GM21717 (cell line): ENCODE results near the gene PTPMT1.
"Not testable (repeated sequence)": the region's sequence is repeated elsewhere in the genome, so short reads cannot be mapped to it uniquely, and the experiment has no call there.

Source experiments
- ATAC-seq: cut with Tn5 transposase; IDR thresholded peaks from one replicate; pipeline ENCODE4 v1.9.1; 2021; ENCODE audit warnings: mild to moderate bottlenecking, moderate library complexity; ENCODE audit not compliant: unreplicated experiment

PTPMT1 gene

DNA sequence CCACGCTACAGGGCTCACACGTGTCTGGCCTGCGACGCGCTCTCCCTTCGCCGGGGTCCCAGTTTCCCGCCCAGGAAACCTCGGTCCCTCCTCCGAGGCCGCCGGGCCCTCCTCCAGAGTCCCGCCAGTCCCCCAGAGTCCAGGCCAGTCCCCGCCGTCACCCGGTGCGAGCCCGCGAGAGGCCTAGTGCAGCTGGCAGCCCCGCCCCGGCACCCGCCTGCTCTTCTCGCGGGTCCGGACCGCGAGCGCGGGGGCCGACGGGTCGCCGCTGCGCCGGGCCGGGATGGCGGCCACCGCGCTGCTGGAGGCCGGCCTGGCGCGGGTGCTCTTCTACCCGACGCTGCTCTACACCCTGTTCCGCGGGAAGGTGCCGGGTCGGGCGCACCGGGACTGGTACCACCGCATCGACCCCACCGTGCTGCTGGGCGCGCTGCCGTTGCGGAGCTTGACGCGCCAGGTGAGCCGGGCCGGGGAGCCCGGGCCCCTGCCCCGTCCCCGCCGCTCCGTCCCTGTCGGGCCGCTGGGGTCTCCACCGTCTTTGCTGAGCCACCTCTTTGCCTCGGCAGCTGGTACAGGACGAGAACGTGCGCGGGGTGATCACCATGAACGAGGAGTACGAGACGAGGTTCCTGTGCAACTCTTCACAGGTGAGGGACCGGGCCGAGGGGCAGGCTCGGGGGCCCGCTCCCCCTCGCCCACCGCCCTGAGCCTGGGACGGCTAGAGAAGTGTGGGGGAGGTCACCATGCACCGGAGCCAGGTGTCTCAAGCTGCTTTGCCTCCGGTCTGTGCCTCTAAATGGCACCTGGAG lies at the start of gene PTPMT1:
TSS of gene PTPMT1 (plus strand) at position 260 of the 809 bp plus-strand sequence. CDS start at position 284, 24 bp downstream.
- peak; percentile 81 for ATAC-seq

DNA sequence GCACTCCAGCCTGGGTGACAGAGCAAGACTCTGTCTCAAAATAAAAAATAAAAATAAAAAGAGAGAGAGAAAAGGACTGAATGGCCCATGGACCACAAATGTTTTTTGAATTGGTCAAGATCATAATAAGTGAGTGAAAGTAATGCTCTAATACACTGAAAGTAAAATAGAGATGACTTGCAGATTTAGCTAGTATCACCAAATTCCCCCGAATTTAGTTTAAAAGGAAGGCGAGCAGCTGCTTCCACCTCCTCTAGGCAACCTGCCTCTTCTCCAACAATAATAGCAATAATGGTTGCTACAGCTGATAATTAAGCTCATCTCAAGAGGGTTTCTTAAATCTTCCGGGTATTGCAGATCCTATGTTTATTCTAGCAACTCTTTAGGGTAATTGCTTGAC lies 49.2 kb upstream of the PTPMT1 start:
- no peak for ATAC-seq

DNA sequence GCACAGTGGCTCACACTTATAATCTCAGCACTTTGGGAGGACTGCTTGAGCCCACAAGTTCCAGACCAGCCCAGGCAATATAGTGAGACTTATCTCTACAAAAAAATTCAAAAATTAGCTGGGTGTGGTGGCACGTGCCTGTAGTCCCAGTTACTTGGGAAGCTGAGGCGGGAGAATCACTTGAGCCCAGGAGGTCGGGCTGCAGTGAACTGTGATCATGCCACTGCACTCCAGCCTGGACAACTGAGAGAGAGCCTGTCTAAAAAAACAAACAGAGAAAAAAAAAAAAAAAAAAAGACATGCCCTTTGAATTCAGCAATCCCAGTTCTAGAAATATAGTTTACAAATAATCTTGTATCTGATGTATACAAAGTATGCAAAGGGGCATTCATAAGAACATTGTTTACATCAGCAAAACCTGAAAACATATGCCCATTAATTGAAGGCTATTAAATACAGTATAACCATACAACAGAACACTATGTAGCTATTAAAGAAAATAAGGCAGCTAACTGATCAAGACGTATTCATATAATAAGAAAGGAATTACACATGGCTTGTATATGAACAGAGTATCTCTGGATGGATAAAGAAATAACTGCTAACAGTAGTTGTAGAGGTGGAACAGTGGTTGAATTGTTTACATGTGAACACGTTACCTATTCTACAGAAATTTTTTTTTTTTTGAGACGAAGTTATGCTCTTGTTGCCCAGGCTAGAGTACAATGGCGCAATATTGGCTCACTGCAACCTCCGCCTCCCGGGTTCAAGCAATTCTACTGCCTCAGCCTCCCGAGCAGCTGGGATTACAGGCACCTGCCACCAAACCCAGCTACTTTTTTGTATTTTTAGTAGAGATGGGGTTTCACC lies 48.2 kb upstream of the PTPMT1 start:
- no peak for ATAC-seq

DNA sequence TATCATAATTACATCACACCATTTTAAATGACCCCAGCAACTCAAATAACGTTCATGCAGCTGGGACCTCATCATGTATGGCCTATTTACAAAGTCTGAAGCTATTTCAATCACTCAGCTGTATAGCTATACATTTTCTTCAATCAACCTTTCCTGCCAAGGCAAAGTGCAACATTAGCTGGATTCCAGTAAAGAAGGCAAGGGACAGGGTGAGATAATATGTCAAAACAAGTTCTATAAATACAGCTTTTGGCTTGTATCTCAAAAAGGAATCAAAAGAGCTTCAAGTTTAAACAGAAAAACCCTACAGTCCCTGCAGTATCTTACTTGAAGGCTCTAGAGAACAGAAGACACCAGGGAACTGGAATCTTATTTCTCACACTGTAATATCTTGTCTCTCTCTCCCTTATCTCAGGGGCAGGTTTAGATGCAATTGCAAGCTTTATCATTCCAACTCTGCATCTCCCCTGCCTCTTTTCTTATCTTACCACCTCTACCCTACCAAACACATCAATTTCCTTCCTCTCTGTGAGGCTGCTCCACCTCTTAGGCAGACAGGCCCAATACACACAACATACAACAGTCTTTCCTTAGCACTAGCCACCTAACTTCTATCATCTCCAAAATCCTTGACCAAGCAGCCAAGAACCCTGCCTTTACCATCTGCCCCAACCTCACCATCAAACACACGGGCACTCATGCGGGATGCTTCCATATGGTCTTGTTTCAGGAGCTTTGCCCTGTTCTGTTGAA lies 47.0 kb upstream of the PTPMT1 start:
- no peak for ATAC-seq

- peak; percentile 50 for ATAC-seq
Observed at GRCh38 chr11:47523490-47524225, 41.7 kb upstream of the PTPMT1 start.

- no peak for ATAC-seq
Observed at GRCh38 chr11:47524291-47524874, 41.0 kb upstream of the PTPMT1 start.

GRCh38 chr11:47526032-47526431 lies 39.4 kb upstream of the PTPMT1 start:
- ATAC-seq: not testable (repeated sequence)

DNA sequence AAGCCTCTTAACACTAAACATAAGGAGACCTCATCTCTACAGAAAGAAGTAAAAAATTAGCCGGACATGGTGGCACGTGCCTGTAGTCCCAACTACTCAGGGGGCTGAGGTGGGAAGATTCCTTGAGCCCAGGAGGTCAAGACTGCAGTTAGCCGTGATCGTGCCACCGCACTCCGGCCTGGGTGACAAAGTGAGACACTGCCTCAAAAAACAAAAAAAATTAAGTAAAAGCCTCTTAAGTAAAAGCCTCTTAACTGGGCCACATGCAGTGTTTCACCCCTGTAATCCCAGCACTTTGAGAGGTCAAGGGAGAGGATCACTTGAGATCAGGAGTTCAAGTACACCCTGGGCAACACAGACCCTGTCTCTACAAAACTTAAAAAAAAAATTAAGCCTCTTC lies 38.2 kb upstream of the PTPMT1 start:
- ATAC-seq: no peak

GRCh38 chr11:47529951-47530350 lies 35.4 kb upstream of the PTPMT1 start:
- no peak for ATAC-seq

DNA sequence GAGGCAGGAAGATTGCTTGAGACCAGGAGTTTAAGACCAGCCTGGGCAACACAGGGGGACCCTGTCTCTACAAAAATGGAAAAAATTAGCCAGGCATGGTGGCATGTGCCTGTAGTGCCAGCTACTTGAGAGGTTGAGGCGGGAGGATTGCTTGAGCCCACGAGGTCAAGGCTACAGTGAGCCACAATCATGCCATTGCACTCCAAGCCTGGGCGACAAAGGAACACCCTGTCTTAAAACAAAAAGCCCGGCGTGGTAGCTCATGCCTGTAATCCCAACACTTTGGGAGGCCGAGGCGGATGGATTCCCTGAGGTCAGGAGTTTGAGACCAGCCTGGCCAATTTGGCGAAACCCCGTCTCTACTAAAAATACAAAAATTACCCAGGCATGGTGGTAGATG lies 34.7 kb upstream of the PTPMT1 start:
- not testable (repeated sequence) for ATAC-seq

- no peak for ATAC-seq
Observed at GRCh38 chr11:47531666-47532065, 33.7 kb upstream of the PTPMT1 start.

GRCh38 chr11:47532597-47533213 lies 32.7 kb upstream of the PTPMT1 start:
- no peak for ATAC-seq

- ATAC-seq: no peak
Observed at GRCh38 chr11:47533690-47534151, 31.7 kb upstream of the PTPMT1 start.

GRCh38 chr11:47534704-47535251 lies 30.6 kb upstream of the PTPMT1 start:
- no peak for ATAC-seq

DNA sequence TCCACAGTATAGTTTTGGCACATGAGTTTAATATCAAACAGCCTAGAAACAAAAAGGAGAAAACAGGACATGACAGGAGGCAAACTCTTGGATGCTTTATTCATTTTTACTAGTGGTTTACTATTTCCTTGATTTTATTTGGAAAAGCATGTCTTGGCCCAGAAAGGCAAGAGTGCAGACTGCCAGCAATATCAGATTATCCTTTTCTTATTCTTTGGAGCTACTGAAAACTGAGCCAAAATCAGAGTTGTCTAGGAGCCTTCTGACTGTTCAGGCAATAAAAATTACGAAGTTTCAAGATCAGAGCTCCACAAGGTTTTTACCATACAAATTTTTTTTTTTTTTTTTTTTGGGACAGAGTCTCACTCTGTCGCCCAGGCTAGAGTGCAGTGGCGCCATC lies 28.5 kb upstream of the PTPMT1 start:
- ATAC-seq: no peak

GRCh38 chr11:47538741-47539565 lies 26.4 kb upstream of the PTPMT1 start:
- no peak for ATAC-seq

DNA sequence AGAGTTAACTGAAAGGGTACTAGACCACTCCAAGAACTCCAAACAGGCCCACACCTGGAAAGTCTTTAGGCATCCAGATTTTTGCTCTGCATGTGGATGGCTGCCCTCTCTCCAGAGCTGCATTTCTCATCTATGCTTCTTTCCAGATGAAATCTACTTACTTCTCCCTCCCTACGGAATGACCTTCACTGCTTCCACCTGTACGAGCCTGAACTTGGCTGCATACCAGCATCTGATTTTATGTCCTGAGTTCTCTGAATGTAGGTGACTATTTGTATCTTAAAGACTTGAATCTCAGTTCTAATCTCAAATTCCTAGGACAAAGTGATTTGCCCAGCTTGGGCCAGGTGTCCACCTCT lies 25.7 kb upstream of the PTPMT1 start:
- ATAC-seq: no peak

- no peak for ATAC-seq
Observed at GRCh38 chr11:47541070-47541469, 24.3 kb upstream of the PTPMT1 start.

GRCh38 chr11:47545298-47545697 lies 20.1 kb upstream of the PTPMT1 start:
- ATAC-seq: no peak
